ENCODE data around the gene MAMDC4.
A peak's percentile ranks its signal among the peaks of the same experiment; 100 is the strongest.
"Not testable (repeated sequence)": the region's sequence is repeated elsewhere in the genome, so short reads cannot be mapped to it uniquely, and the experiment has no call there.

MAMDC4 gene

GRCh38 chr9:136862849-136863622 lies 10.9 kb downstream of the MAMDC4 start:
- no peak for DNase-seq (ENCODE audit: low read depth)

GRCh38 chr9:136863623-136864273 lies 11.6 kb downstream of the MAMDC4 start:
- DNase-seq (ENCODE audit: low read depth): no peak

- DNase-seq (ENCODE audit: low read depth): no peak
Observed at GRCh38 chr9:136865041-136865767, 13.1 kb downstream of the MAMDC4 start.

GRCh38 chr9:136865768-136866103 lies 13.6 kb downstream of the MAMDC4 start:
- no peak for DNase-seq (ENCODE audit: low read depth)

- not testable (repeated sequence) for DNase-seq (ENCODE audit: low read depth)
Observed at GRCh38 chr9:136866898-136867421, 14.8 kb downstream of the MAMDC4 start.

- DNase-seq (ENCODE audit: low read depth): no peak
Observed at GRCh38 chr9:136867480-136867879, 15.3 kb downstream of the MAMDC4 start.

GRCh38 chr9:136867917-136868316 lies 15.8 kb downstream of the MAMDC4 start:
- DNase-seq (ENCODE audit: low read depth): no peak

- no peak for DNase-seq (ENCODE audit: low read depth)
Observed at GRCh38 chr9:136868644-136869043, 16.5 kb downstream of the MAMDC4 start.

- DNase-seq (ENCODE audit: low read depth): not testable (repeated sequence)
Observed at GRCh38 chr9:136869611-136870010, 17.5 kb downstream of the MAMDC4 start.

- DNase-seq (ENCODE audit: low read depth): no peak
Observed at GRCh38 chr9:136875155-136875554, 23.0 kb downstream of the MAMDC4 start.

- no peak for DNase-seq (ENCODE audit: low read depth)
Observed at GRCh38 chr9:136876476-136876875, 24.3 kb downstream of the MAMDC4 start.

- no peak for DNase-seq (ENCODE audit: low read depth)
Observed at GRCh38 chr9:136880651-136881050, 28.5 kb downstream of the MAMDC4 start.

GRCh38 chr9:136881691-136882108 lies 29.6 kb downstream of the MAMDC4 start:
- no peak for DNase-seq (ENCODE audit: low read depth)

GRCh38 chr9:136882109-136882946 lies 30.2 kb downstream of the MAMDC4 start:
- peak; percentile 42 for DNase-seq (ENCODE audit: low read depth)

- not testable (repeated sequence) for DNase-seq (ENCODE audit: low read depth)
Observed at GRCh38 chr9:136882947-136883283, 30.8 kb downstream of the MAMDC4 start.

- DNase-seq (ENCODE audit: low read depth): not testable (repeated sequence)
Observed at GRCh38 chr9:136883670-136884069, 31.5 kb downstream of the MAMDC4 start.

- DNase-seq (ENCODE audit: low read depth): peak; percentile 97
Observed at GRCh38 chr9:136885950-136886578, 33.9 kb downstream of the MAMDC4 start, which contains the start of gene TRAF2. Gene TRAF2 (plus strand): TSS chr9:136886516. CDS start chr9:136898741, 12,225 bp downstream.

GRCh38 chr9:136886610-136887597 lies 34.8 kb downstream of the MAMDC4 start:
- DNase-seq (ENCODE audit: low read depth): no peak

GRCh38 chr9:136888454-136888853 lies 36.3 kb downstream of the MAMDC4 start:
- DNase-seq (ENCODE audit: low read depth): no peak

- DNase-seq (ENCODE audit: low read depth): no peak
Observed at GRCh38 chr9:136889858-136890257, 37.7 kb downstream of the MAMDC4 start.
